K562 (cell line): ENCODE data around the gene ARHGAP25. TPM values are rescaled to one million over a fixed set of nuclear protein-coding genes. Genes with fewer than 3 reads are reported as not detected.
A peak's percentile ranks its signal among the peaks of the same experiment; 100 is the strongest.

Experiments
- ATAC-seq: fragments of 200-7000 bp; cut with Tn5 transposase; 3 replicates; pipeline ENCODE4 v1.9.1; 2020; ENCODE audit warnings: moderate library complexity
- BruUV-seq: library from RNA; stranded (reverse); fragments of 400-500 nt; replicated peaks from 2 replicates; lab custom pipeline; 2021; lab: Mats Ljungman, UMichigan
- CTCF ChIA-PET: fragments of 300-600 bp; formaldehyde crosslinking; extraction: SDS; loops from one replicate; lab custom pipeline; 2021; ENCODE audit warnings: low intra/inter-chr PET ratio; lab: Yijun Ruan, JAX
- POLR2A ChIA-PET: fragments of 300-600, 350-650 bp; sonication (Branson Sonifier 250); formaldehyde crosslinking; extraction: SDS; loops from one replicate; lab custom pipeline; 2021; ENCODE audit warnings: antibody characterized with exemption, inconsistent platforms; lab: Yijun Ruan, JAX
- DNase-seq, 4 experiments: peaks; one replicate each; pipeline versions ENCODE4 v3.0.0 to v3.0.0-alpha.2; 2011 to 2018; ENCODE audit warnings: low spot score in 3 of 4, mixed read lengths in 3 of 4; ENCODE audit errors: extremely low read depth in 1 of 4
- FAIRE-seq: peaks from 2 replicates; lab custom pipeline; 2011; peaks lifted over from hg19 to GRCh38; lab: Jason Lieb, UNC
- H2AFZ ChIP-seq: 2 replicates; pipeline ENCODE4 v1.6.0; 2011; ENCODE audit warnings: low read depth, low read length, control low read depth, inconsistent platforms
- H3K27ac ChIP-seq: fragments of 200-600 bp; 3 replicates; pipeline ENCODE4 v1.8.0; 2011; ENCODE audit warnings: low read depth, mild to moderate bottlenecking, control low read depth, inconsistent platforms, low read length, moderate library complexity, mixed read lengths; ENCODE audit errors: extremely low read depth
- H3K27me3 ChIP-seq, 2 experiments: fragments of 300-600 bp in 1 of 2; 2 replicates in 1 of 2; 3 replicates in 1 of 2; pipeline versions ENCODE4 v1.6.0 to v1.8.0; 2011; ENCODE audit warnings: inconsistent platforms in 2 of 2, low read length in 2 of 2, mild to moderate bottlenecking in 1 of 2, mixed read lengths in 1 of 2, moderate library complexity in 1 of 2; ENCODE audit not compliant: control insufficient read depth in 2 of 2, insufficient read depth in 2 of 2
- H3K36me3 ChIP-seq: fragments of 300-600 bp; 3 replicates; pipeline ENCODE4 v1.8.0; 2011; ENCODE audit warnings: mild to moderate bottlenecking, low read length, inconsistent platforms; ENCODE audit not compliant: control insufficient read depth, insufficient read depth
- H3K4me1 ChIP-seq, 2 experiments: fragments of 200-600 bp in 1 of 2; replicated peaks in 1 of 2; 2 replicates in 1 of 2; 3 replicates in 1 of 2; pipeline versions ENCODE4 v1.5.1 to v1.8.0; 2011; ENCODE audit warnings: inconsistent platforms in 2 of 2, low read length in 2 of 2, mild to moderate bottlenecking in 1 of 2, mixed read lengths in 1 of 2, moderate library complexity in 1 of 2; ENCODE audit not compliant: control insufficient read depth in 2 of 2, insufficient read depth in 2 of 2
- H3K4me2 ChIP-seq: 2 replicates; pipeline ENCODE4 v1.6.1; 2011; ENCODE audit warnings: low read length, control low read depth, inconsistent platforms, mixed read lengths; ENCODE audit not compliant: insufficient read depth
- H3K4me3 ChIP-seq: fragments of 200-600 bp; sonication (generic), shearing (Covaris generic); 2 replicates; pipeline ENCODE4 v1.5.1; 2016; ENCODE audit warnings: control low read depth, inconsistent platforms
- H3K79me2 ChIP-seq: fragments of 200-600 bp; 3 replicates; pipeline ENCODE4 v1.8.0; 2011; ENCODE audit warnings: low read length, inconsistent platforms; ENCODE audit not compliant: control insufficient read depth, insufficient read depth
- H3K9ac ChIP-seq, 2 experiments: 2 replicates each; pipeline versions ENCODE4 v1.6.0 to v1.6.1; 2011; ENCODE audit warnings: low read depth in 2 of 2, low read length in 2 of 2, control low read depth in 1 of 2, inconsistent platforms in 1 of 2, mild to moderate bottlenecking in 1 of 2, mixed read lengths in 1 of 2; ENCODE audit not compliant: insufficient read depth in 1 of 2
- H3K9me1 ChIP-seq: one replicate; pipeline ENCODE4 v1.6.0; 2011; ENCODE audit warnings: inconsistent platforms, mild to moderate bottlenecking, low read length, moderate library complexity; ENCODE audit not compliant: control insufficient read depth, insufficient read depth
- H3K9me3 ChIP-seq: replicated peaks from 2 replicates; pipeline ENCODE4 v1.5.1; 2011; ENCODE audit warnings: low read depth, low read length, inconsistent platforms; ENCODE audit not compliant: control insufficient read depth, insufficient read depth
- H4K20me1 ChIP-seq: replicated peaks from 2 replicates; pipeline ENCODE4 v1.6.1; 2011; ENCODE audit warnings: low read length, inconsistent platforms, mixed read lengths; ENCODE audit not compliant: control insufficient read depth, insufficient read depth
- CEBPG ChIP-seq, 3 experiments: fragments of 200-800 bp in 1 of 3; sonication (Bioruptor generic) in 1 of 3; sonication (generic) in 1 of 3; formaldehyde crosslinking in 1 of 3; IDR thresholded peaks in 2 of 3; conservative IDR thresholded peaks in 1 of 3; 2 replicates each; pipeline versions ENCODE4 v1.6.1 to v1.8.0; 2016 to 2022; ENCODE audit warnings: missing compliant biosample characterization in 2 of 3, missing genetic modification characterization in 2 of 3, mild to moderate bottlenecking in 1 of 3, missing genetic modification reagents in 1 of 3
- CHAMP1 ChIP-seq: fragments of 450-650 bp; IDR thresholded peaks from 2 replicates; pipeline ENCODE4 v1.6.1; 2016; ENCODE audit warnings: mild to moderate bottlenecking
- MIER1 ChIP-seq: fragments of 450-650 bp; IDR thresholded peaks from 2 replicates; pipeline ENCODE4 v1.6.1; 2016; ENCODE audit warnings: antibody characterized with exemption, mild to moderate bottlenecking, low read depth
- NFE2 ChIP-seq: IDR thresholded peaks from 2 replicates; pipeline ENCODE4 v1.6.1; 2014; ENCODE audit warnings: antibody characterized with exemption, low read depth
- POLR3G ChIP-seq: IDR thresholded peaks from 2 replicates; pipeline ENCODE4 v1.6.1; 2011; ENCODE audit not compliant: insufficient read length, insufficient replicate concordance; ENCODE audit errors: extremely low read depth
- PTBP1 ChIP-seq: fragments of 200-400 bp; formaldehyde crosslinking; IDR thresholded peaks from 2 replicates; pipeline ENCODE4 v1.6.1; 2017; ENCODE audit warnings: low read depth, low read length
- TBL1XR1 ChIP-seq, 2 experiments: IDR thresholded peaks; 2 replicates each; pipeline ENCODE4 v1.6.1; 2012; ENCODE audit warnings: improper control_type of control experiment in 2 of 2, low read length in 2 of 2, mild to moderate bottlenecking in 1 of 2
- in situ Hi-C: fragments of 300-500 bp; cut with MboI; formaldehyde crosslinking; loops from 4 replicates; pipeline ENCODE4 v1.15.0; 2018; ENCODE audit warnings: inconsistent platforms, mixed read lengths
- intact Hi-C: fragments of 100-400 bp; cut with micrococcal nuclease; formaldehyde crosslinking; loops from 2 replicates; pipeline ENCODE4 v1.14.2; 2022
- polyA plus RNA-seq, 8 experiments: library from polyadenylated mRNA; depleted of rRNA in 4 of 8; stranded (reverse) in 5 of 8; unstranded in 3 of 8; fragments of >200 nt; fragmentation: Nextera tagmentation in 2 of 8; fragmentation: Illumina TruSeq in 1 of 8; extraction: Ambion mirVana in 2 of 8; extraction: Trizol in 1 of 8; gene quantifications; 2 replicates each; pipeline versions ENCODE4 v1.2.1 to v1.2.3, GENCODE V29; 2011 to 2014; ENCODE audit warnings: inconsistent platforms in 1 of 8, missing spikeins in 1 of 8
- total RNA-seq, 7 experiments: library from RNA; depleted of rRNA in 6 of 7; stranded (reverse); fragments of >200 nt in 6 of 7; fragmentation: Illumina TruSeq in 2 of 7; extraction: Trizol in 2 of 7; gene quantifications; 2 replicates each; pipeline versions ENCODE4 v1.2.1 to v1.2.3, GENCODE V29; 2011 to 2021; ENCODE audit warnings: low replicate concordance in 1 of 7

ARHGAP25 gene
- total and polyA plus RNA-seq, 9 of the 15 experiments (the other 6 are each of a cell fraction or from before 2014, with no cell fraction given): 4.9 to 14.8 (median 10.7) TPM

- Histone ChIP-seq H4K20me1 (no peaks in the 10 kb centered on the region), H3K4me3 (no peak overlapping the region), H2AFZ (no peak overlapping the region), H3K27me3 (no peaks in the 10 kb centered on the region), H3K4me2 (no peak overlapping the region), H3K36me3 (no peaks in the 10 kb centered on the region), H3K9me3 (no peaks in the 10 kb centered on the region), H3K27ac (no peak overlapping the region), H3K79me2 (no peaks in the 10 kb centered on the region), H3K9me1 (no peaks in the 10 kb centered on the region), H3K9ac (no peak overlapping the region), H3K4me1 (peaks cover 0 to 46% of the 10 kb centered on the region in 2 experiments; a peak in 4 of 5 replicates)
- TF ChIP-seq MIER1: no peak
- TF ChIP-seq PTBP1: no peak
- TF ChIP-seq TBL1XR1 (IDR thresholded peaks at IDR 0.05; ENCODE audit: low read length in 2 of 2): no peak
- no peak for TF ChIP-seq NFE2
- TF ChIP-seq CEBPG (CRISPR knock-in tag; IDR thresholded peaks at IDR 0.05): no peak
- TF ChIP-seq CEBPG (tag; conservative IDR thresholded peaks at IDR 0.05 in 1 of 2, IDR thresholded peaks at IDR 0.05 in 1 of 2): 0 out of 4 replicates have a peak, but pooled peaks of 1 of the 2 experiments have one; percentile 4
- no peak for TF ChIP-seq CHAMP1
- TF ChIP-seq POLR3G: no peak
- in situ Hi-C loops (no loop called here), intact Hi-C loops (no loop called here)
- no TSS peak for BruUV-seq
- POLR2A ChIA-PET: interaction anchor here (0.8 to 1.0 kb wide), 2 partner anchors 9 to 22 kb away, joined by 3 to 5 read pairs; no protein-coding TSS in a partner anchor
- DNase-seq (no peak), FAIRE-seq (no peak), ATAC-seq (no peak)
- CTCF ChIA-PET: no interaction called here
Measured at GRCh38 chr2:68854476-68854875, 119.9 kb downstream of the ARHGAP25 start.
